HG03095 (cell line): ENCODE results near the gene SMC3.

ENCODE experiments used
- ATAC-seq: cut with Tn5 transposase; IDR thresholded peaks from one replicate; pipeline ENCODE4 v1.9.1; 2021; ENCODE audit warnings: moderate library complexity; ENCODE audit not compliant: unreplicated experiment

The SMC3 gene

GRCh38 chr10:110644598-110645462, 77.3 kb downstream of the SMC3 start:
- ATAC-seq, result no peak

GRCh38 chr10:110646417-110647135, 79.1 kb downstream of the SMC3 start:
- no peak for ATAC-seq

DNA sequence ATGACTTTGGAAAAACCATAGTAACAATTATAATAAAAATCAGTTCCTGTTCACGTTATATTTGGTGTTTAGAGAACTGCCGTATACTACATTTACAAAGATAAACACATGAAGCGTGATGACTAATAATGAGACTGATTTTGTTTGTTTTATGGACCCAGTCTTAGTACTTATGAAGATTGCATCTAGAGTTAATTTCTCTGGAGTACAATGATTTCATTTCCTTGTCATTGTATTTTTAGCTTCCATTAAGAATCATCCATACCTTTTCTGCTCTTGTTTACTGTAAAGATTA, 79.6 kb downstream of the SMC3 start:
- no peak for ATAC-seq

DNA sequence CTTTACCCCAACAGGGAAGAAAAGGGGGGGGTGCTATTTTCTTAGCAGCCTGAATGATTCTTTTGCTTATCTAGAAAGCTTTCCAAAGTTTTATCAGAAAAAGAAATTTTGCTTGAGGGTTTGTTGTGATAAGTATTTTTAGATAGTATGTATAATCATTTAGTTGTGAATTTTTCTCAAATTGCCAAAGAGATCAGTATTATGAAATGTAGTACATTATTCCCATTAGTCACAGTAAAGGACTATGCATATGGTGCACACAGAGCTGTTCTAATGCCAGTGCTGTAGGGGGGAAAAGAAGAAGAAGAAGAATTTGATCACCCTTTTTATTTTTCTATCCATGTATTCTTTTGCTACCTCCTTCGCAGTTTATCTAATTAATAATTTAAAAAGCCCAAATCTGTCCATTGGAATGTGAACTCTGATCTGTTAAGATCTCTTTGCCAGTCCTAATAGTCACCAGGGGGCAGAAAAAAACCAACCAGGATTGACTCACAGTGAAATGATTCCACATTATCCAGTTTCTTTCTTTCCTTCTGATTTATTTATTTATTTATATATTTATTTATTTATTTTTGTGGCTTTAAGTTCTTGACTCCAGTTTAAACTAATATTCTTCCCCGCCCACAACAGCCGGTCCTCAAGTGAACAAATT, 81.3 kb downstream of the SMC3 start:
- no peak for ATAC-seq

DNA sequence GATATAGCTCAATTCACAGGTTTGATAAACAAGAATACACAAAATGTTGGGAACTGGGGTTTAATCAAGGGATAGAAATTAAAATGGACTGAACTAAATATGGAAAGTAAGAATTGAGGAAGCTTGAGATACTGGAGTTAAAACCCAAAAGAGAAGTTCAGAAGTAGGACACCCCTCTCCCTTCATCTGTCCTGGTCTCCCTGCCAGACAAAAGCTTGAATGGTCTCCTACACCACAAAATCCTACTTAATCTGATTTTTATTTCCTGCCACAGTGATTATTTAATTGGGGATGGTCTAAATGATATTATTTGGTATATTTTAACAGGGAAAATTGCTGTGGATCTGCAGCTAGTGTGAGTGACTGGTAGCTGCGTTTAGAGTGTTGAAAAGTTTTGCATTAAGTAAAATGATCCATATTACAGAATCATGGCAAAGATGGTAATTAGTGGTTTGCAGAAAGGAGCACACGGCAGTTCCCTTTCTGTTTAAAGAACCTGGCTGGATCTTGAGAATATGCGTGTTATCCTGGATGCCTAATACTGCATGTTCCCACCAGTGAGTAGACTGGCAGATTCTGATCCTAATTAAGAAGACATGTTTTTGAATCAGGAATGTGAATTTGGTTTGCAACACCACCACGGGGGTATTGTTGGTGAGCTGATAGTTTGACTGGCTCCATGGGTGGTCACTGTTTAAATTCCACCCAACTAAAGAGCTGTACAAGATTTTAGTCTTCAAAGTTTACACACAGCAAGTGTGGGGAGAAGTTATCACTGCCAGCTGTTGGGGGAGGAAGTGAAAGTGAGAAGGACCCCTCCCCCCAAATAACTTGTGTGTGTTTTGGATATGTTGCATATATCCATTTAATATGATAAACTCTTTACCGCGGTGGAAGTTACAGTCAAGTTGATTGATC, 82.1 kb downstream of the SMC3 start:
- no peak for ATAC-seq

DNA sequence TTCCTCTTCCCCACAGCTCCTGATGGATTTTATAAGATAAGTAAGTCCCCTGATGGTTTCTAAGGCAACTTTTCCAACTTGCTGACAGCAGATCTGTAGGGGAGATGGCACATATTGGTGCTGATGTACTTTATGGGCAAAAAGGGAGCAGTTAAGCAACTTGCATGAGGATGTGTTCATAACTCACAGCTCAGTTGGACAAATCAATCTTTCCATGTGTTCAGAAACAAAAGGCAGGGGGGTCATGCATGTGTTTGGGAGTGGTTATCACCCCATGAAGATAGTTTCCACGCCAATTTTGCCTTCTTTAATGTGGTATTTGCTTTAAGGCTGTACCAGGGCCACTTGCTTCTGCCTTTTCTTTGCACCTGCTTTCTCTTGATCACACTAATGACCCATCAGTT, 82.8 kb downstream of the SMC3 start:
- ATAC-seq, result no peak

DNA sequence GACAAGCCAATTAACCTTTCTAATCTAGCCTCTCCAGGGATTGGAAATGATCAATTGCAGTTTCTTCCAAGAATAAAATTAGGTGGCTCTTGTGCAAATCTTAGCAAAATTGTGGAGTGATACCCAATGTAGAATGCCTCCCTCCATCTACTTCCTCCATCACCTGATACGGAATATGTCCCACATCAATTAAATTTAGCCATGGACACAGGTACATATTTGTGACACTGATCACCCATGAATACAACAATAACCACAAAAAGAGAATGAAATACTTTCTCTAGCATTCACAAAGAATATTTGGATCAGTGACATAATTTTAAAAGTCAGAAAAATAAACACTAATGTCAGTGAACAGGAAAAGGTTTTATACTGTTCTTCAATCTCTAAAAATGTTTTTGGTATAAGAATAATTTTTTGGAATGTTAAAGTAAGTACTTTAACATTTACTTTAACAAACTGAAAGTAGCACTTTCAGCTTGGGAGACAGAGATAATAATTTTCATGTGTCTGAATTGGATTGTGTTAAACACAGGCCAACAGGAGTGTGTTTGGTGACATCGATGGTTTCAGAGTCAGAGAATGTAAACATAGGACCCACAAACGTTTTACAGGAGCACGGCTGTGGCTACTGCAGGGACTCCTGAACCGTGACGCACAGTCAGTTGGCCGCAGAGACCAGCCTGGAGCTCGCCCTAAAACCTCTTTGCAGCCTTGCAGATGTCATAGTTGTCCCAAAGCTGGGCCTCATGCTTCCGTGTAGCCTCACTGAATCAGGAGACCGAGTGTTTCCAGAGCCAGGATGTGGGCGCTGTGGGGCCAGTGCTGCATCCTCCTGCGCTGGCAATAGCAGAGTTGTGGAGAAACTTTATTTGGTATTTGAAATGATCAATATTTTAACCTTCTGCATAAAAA, 83.8 kb downstream of the SMC3 start:
- peak; percentile 84 for ATAC-seq

GRCh38 chr10:110652475-110653118, 85.1 kb downstream of the SMC3 start:
- no peak for ATAC-seq
